RPMI8226 (cell line): Measurements from ENCODE around the gene SMYD1.

Experiments used
- DNase-seq: peaks from one replicate; pipeline ENCODE4 v3.0.0-alpha.2; 2015

The SMYD1 gene

GRCh38 chr2:88057437-88057844, 10.2 kb upstream of the SMYD1 start:
- DNase-seq, result no peak

DNA sequence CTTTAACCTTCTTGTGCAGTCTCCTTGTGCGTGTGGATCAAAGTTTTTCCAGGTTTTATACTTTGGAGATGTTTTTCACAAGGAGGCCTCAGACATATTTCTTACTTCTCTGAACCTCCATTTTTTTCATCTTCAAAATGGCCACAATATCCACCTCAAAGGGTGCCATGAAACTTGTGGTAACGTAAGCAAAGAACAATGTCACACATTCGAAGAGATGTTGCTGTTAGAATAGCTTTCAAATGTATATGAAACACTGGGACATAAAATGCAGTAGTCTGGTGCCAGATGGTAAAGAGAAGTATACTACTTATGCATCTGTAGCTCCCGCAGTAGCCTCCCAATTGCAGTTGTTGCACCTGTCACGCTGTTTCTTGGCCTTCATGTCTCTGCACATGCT, 9.4 kb upstream of the SMYD1 start:
- no peak for DNase-seq

- DNase-seq, result peak; percentile 46
Measured at GRCh38 chr2:88059979-88060906, 7.4 kb upstream of the SMYD1 start.

GRCh38 chr2:88060907-88061275, 6.7 kb upstream of the SMYD1 start:
- DNase-seq, result no peak

DNA sequence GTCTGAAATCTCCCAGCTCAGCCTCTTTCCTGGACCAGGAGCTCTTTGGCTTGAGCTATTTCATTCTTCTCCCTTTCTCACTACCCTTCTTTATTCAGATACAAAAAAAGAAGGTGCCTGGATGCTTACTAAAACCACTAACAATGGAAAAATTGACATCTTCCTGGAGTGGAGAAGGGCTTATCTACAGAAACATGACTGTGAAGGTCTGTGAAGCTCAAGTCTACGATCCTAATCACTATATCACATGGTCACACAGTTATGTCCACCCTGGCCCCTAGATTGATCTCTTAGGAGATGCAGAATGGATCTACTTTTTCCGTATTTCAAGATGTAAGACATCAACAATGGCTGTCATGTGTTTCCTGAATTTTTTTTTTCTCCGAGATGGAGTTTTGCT, 6.3 kb upstream of the SMYD1 start:
- DNase-seq, result no peak

DNA sequence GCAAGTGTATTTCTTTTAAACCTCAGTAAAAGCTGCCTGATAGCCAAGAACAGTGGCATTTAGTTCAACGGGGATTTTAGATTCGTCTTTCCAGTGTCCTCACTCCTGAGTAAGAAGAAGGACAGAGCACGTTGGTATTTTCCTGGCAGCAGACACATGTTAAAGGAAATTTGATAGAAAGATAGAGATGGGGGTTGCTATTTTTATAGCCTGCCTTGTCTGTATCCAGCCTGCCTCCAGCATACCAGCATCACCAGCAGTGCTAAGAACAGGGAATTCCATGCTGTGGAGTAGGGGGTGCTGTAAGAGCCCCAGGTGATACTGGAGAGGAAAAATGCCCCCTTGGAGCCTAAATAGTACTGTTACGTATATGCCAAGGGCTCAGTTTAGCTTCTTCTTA, 1.1 kb upstream of the SMYD1 start:
- no peak for DNase-seq

DNA sequence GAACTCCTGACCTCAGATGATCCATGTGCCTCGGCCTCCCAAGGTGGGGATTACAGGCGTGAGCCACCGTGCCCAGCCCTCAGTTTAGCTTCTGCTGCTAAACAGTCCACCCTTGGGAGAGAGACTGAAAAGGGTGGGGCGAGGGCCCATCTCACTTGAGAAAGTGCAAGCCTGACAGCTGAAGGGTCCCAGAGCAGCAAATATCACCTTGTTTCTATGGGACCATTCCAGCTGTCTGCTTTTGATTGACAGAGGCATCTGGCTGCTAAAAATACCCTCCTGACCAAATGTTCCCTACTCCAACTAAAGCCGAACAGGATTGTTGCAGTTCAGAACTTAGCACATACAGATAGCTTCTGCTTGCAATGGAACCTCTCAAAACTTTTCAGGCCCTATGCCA, 436 bp upstream of the SMYD1 start:
- DNase-seq, result no peak

DNA sequence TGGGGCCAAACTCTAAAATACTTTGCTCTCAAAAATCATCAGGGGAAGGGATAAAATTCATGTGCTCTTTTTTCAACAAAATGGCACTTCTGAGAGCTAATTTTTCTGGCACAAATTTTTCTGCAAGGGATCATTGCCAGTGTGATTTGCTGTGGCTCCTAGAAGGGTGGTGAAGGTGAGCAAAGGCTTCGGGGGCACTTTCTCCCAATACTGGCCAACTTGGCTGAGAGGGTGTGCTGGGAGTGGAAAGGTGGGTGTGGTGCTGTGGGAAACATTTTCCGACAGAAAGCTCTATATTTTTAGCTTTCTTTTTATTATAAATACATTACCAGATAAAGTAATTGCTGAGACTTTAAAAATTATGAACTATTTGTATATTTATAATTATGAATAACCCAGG, 419 bp downstream of the SMYD1 start:
- DNase-seq, result no peak

GRCh38 chr2:88069117-88069516, 1.5 kb downstream of the SMYD1 start:
- DNase-seq, result no peak

GRCh38 chr2:88070055-88070454, 2.4 kb downstream of the SMYD1 start:
- DNase-seq, result no peak

DNA sequence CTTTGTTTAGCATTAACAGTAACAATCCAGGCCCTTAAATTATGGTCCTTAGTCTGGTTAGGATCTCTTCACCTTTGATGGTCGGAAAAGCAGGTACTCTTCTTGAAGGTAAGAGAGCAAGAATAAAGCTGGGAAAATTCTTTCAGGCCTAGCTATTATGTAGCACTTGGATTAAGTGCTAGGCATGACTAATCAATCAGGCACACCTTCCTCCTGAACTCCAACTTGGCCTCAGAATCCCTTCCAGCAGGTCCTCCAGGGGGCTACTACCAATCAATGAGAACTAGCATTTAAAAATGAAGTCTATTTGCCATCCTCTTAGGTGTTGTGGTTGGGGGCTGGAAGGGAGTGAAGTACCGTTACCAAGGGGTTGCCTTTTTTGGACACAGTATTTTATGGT, 3.7 kb downstream of the SMYD1 start:
- no peak for DNase-seq

DNA sequence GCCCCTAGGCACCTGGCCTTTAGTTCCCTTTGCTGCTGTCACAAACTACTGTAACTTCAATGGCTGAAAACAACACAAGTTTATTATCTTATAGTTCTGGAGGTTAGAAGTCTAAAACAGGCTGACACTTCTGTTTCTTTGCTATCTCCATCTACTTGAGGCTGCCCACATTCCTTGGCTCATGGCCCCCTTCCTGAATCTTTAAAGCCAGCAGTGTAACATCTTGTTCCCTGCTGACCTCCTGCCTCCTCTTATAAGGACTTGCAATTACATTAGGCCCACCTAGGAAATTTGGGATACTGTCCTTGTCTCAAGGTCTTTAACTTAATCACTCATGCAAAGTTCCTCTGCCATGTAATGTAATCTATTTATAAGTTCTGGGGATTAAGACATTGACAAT, 6.5 kb downstream of the SMYD1 start:
- no peak for DNase-seq

GRCh38 chr2:88074854-88075292, 7.2 kb downstream of the SMYD1 start:
- no peak for DNase-seq

DNA sequence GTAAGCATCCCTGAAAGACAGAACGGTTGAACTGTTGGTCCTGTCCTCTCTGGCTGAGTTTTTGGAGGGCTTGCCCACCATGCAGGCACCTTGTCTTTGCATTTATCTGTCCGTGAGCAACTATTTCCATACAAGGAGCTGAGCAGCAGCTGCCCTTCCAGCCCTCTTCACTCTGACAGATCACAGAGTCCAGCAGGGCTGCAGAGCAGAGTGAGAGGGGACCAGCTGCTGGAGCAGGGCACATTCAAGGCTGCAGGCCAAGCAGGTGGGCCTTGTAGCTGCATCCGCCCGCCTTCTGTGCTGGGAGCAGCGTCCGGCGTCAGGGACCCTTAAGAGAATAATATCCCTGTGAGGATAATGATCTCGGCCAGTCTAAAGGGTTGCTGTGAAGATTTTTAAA, 9.5 kb downstream of the SMYD1 start:
- DNase-seq, result no peak

DNA sequence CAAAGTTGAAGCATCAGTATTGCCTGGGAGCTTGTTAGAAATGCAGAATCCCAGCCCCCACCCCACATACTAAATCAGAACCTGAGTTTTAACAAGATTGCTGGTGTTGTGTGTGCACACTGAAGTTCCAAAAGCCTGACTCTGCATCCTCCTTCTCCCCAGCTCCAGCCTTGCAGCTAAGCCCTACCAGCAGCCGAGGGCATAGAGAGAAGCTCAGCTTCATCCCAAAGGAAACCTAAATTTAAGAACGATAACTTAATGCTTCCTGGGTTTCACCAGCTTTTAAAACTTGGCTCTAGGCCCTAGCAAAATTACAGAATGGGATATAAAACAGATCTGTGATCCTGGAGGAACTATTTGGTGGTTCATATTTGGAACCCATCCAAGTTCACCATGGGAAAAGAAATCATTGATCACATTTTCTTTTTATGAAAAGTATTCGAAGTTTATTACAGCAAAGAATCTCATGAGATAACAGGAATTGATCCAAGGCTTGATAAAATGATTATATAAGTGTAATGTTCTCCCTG, 11.1 kb downstream of the SMYD1 start:
- no peak for DNase-seq

GRCh38 chr2:88080545-88080944, 12.9 kb downstream of the SMYD1 start:
- DNase-seq, result no peak

GRCh38 chr2:88081924-88082608, 14.4 kb downstream of the SMYD1 start:
- DNase-seq, result no peak

DNA sequence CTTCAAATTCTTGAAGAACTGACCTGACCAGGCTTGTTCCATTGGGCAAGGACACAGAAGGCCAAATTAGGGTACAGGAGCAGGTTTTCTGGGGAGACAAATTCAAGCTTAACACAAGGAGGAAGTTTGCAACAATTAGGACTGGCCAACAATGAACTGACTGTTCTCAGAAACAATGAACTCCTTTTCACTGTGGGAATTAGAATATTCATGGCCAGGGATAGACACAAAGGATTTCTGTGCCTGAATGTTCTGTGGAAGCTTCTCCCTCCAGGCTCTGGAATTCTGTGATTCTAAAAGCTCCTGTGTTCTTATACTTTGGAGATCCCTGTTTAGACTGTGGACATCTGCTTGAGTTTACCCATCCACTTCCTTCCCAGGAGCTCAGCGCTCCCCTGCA, 15.2 kb downstream of the SMYD1 start:
- no peak for DNase-seq

DNA sequence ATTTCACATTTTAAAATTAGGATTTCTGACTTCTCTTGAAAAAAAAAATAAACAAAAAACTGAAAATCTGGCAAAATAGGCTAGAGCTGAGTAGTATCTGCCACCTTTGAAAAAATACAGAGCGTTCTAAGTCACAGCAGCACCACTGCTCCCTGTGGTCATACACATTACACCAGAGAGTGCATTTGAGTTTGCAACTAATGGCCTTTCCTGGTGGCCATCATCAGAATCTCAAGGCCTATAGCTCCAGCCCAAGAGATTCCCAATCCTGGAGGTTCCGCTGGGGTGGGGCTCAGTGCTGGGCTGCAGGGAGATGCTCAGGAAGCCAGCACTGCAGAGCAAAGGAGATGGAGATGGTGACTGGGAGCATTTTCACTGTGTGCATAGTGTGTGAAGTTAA, 17.5 kb downstream of the SMYD1 start:
- DNase-seq, result no peak

DNA sequence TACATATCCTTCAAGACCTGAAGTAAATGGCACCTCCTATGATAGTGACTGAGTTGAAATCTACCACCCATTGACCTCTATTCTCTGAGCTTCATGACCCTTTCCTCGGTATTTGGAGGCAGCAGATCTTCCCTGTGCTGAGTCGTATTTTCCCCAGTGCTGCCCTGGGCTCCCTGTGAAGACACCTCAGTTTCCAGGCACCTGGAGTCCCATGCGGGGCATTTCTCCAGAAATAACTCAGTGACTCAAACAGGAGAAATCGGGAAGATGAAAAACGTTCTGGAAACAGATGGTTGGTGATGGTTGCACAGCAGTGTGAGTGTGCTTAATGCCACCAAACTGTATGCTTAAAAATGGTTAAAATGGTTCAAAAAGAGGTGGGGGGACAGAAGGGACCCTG, 18.0 kb downstream of the SMYD1 start:
- no peak for DNase-seq

DNA sequence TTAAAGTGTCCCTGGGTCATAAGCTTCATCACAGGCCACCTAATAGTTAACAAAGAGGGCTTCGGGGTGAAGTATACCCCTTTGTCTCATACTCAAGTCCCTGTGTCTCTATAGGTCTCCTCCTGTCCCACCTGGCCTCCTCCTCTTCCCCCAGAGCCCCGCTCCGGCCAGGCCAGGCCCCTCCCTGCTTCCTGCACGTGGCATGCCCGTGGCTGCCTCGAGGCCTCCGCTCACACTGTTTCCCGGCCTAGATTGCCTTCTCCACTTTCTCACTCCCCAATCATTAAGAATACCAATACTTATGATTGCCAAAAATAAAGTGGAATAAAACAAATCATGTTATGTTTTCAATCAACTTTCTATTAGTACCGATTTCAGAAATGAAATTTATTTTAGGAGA, 18.8 kb downstream of the SMYD1 start:
- no peak for DNase-seq

DNA sequence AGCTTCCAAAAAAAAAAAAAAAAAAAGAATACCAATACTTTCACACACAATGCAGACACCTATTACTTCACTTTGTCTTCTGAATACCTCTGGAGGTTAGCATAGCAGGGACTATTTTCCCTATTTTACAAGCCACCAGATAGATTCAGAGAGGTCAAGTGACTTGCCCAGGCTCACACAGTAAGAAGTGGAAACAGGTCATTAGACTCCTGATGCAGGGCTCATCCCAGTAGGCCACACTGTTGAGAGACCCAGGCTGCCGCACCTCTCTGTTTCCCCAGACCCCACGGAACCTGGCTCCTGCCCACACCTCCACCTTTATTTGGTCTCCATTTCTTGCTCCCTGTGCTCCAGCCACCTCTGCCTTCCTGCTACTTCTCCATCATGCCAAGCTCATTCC, 19.4 kb downstream of the SMYD1 start:
- no peak for DNase-seq

GRCh38 chr2:88087763-88088162, 20.1 kb downstream of the SMYD1 start:
- no peak for DNase-seq

DNA sequence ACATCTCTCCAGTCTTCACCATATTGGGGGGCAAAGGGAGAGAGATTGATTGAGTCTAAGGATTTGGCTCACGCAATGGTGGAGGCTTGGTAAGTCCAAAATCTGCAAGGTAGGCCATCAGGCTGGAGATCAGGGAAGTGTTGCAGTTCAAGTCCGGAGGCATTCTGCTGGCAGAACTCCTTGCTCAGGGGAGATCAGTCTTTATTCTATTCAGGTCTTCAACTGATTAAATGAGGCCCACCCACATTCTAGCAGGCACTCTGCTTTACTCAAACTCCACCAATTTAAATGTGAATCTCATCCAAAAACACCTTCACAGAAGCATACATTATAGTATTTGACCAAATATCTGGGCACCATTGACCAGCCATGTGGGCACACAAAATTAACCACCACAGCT, 21.4 kb downstream of the SMYD1 start:
- no peak for DNase-seq
